KG1 (cell line): ENCODE measurements around the gene SOAT2.
"Not testable (repeated sequence)": the region's sequence is repeated elsewhere in the genome, so short reads cannot be mapped to it uniquely, and the experiment has no call there.

Experiments
- DNase-seq: peaks from one replicate; lab custom pipeline; 2025; lab: John Stamatoyannopoulos, UW

The SOAT2 gene

DNA sequence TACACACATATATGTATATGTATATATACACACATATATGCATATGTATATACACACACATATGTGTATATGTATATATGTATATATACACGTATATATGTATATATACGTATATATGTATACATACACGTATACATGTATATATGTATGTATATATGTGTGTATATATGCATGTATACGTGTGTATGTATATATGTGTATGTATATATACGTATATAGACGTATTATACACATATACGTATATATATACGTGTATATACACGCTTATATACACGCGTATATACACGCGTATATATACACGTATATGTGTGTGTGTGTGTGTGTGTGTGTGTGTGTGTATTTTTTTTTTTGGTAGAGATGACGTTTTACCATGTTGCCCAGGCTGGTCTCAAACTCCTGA, 44.4 kb downstream of the SOAT2 start:
- DNase-seq, result no peak

DNA sequence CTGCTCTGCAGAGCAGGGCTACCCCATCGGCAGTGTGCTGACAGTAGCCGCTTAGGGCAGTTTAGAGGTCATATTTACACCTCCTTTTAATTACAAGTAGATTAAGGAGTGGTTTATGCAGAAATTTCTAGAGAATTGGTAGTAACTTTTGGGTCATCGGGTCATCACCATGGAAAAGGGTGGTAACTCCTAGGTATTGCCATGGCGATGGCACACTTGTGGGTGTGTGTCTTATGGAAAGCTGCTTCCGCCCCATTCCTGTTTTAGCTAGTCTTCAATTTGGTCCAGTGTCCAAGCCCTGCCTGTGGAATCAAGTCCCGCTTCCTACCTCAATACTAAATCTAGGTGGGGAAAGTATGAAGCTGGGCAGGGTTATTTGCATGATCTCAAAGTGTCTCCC, 47.8 kb downstream of the SOAT2 start:
- no peak for DNase-seq

DNA sequence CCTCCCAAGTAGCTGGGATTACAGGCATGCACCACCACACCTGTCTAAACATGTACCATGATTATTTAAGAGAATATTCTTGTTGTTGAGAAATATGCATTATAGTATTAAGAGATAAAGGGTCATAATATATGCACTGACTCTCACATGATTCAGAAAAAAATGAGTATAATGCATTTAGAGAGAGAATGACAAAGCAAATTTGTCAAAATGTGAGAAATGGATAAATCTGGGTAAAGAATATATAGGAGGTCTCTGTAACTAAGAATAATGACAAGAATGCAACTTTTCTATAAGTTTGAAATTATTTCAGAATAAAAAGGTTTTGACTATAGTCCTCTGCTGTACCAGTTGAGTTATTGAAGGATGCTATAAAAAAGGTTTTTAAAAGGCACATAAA, 49.1 kb downstream of the SOAT2 start:
- DNase-seq, result no peak

DNA sequence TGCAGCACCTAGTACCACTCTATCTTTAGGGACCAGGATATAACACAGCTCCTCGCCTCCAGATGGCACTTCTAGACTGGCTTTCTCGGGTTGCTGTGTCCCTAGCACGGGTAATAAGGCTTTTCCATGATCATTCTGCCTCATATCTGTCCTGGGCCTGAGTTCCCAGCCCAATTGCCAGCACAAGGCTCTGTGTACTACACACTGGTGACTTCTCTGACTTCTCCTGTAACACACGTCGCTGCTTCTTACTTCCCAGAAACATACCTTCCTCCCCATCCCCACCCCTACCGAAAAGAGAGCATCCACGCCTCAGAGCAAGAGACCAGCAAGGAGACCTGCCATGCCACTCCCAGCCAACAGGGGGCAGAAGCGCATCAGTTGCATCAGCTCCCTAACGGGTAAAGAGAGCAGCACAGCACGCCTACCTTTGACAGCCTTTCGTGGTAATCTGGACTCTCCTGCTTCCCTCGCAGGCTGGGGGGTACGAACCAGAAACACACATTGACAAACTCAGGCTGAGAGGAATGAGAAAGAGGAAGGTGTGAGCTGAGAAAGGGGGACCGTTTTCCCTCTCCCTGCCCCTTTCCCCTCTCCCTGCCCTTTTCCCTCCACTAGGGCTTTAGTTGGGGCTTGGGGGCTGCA, 56.0 kb downstream of the SOAT2 start:
- peak; percentile 14 for DNase-seq

DNA sequence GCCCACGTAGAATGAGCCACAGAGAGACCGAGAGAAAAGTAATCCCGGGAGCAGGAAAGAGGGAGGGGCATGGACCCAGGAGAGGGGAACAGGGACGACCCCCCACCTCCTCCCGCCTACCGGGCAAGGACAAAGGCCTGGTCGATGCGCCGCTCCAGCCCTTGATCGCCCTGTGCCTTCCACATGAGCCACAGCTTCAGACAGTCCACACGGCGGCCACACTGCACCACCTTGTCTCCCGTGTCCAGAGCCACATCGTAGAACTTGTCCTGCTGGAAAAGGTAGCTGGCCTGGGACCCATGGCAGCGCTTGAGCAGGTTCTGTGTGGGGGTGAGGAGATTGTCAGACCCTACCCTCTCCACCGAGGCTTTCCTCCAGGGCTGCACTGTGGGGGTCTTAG, 56.7 kb downstream of the SOAT2 start:
- no peak for DNase-seq

DNA sequence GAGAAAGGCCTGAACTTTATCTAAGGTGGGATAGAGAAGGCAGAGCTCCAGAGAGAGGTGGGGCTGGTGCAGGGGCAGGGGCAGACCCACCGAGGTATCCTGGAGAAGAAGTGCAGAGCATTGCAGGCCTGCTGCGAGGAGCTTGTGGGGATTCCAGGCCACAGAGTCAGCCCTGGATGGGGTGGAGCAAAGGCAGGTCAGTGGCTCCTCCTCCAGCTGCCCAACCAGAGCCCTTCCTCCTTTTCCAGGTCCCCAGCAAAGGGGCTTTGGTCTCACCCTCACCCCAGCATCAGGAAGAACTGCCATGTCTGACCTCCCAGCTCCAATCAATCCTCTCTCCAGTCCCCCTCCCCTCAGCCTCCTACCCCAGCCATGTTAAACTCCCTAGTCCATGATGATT, 57.4 kb downstream of the SOAT2 start:
- no peak for DNase-seq

DNA sequence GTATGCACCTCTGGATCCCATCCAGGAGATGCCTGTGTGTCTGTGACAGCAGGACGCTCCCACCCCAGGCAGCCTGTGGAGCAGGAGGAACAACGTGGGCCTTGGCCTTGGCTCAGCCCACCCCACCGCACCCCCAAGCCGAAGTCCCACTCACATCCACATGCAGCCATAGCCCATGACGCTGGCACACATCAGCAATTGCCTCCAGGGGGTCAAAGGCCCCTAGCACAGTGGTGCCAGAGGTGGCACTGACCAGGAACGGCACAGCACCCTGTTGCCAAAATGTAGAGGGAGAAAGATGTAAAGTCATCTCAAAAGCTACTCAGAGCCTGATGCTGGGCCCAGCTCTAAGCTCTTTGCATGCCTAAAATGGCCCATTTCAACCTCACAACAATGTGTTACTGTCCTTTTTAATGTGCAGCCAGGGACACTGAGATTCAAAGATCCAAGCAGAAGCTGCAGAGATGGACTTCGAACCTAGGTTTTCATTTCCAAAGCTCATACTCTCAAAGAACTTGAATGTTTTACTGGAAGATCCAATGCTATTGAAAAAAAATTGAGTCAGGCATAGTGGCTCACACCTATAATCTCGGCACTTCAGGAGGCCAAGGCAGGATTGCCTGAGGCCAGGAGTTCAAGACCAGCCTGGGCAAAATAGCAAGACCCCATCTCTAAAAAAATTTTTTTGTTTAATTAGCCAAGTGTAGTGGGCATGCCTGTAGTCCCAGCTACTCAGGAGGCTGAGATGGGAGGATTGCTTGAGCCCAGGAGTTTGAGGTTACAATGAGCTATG, 58.0 kb downstream of the SOAT2 start:
- no peak for DNase-seq

DNA sequence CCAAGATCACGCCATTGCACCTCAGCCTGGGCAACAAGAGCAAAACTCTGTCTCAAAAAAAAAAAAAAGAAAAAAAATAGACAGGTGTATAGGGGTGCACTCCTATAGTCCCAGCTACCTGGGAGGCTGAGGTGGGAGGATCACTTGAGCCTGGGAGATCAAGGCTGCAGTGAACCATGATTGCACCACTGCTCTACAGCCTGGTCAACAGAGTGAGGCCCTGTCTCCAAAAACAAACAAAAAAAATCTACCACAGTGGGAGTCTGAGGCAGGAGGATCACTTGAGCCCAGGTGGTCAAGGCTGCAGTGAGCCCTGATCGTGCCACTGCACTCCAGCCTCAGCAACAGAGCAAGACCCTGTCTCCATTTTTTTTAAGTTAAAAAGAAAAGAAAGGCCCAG, 59.7 kb downstream of the SOAT2 start:
- DNase-seq, result not testable (repeated sequence)

DNA sequence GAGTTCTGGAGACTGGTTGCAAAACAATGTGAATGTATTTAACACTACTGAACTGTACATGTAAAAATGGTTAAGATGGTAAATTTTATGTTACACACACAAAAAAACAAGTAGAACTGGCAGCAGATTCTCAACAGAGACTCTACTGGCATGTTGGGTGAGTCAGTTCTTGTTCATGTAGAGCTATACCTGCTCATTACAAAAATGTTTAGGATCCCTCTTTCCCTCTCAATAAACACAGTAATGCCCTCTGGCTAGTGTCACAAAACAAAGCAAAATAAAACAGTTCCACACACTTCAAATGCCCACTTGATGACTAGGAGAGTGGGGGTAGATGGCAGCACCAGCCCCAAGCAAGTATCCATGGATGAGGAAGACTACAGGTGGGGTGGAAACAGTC, 63.6 kb downstream of the SOAT2 start:
- no peak for DNase-seq

DNA sequence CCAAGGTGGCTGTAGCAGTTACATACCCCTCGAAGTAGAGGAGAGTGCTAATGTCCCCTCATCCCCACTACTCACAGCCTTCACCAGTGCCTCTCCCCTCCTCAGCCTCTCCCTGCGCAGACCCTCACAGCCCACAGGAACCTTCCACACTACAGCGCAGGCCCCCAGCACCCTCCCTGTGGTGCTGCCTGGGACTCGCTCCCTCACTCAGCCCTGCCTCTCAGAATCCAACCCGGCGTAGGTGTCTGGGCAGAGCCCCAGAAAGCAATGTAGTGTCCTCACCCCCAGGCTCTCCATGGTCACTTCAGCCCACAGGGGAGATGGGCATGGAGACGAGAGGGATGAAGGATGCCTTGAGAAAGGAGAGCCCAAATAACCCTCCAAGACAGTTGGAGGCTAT, 66.4 kb downstream of the SOAT2 start:
- no peak for DNase-seq

DNA sequence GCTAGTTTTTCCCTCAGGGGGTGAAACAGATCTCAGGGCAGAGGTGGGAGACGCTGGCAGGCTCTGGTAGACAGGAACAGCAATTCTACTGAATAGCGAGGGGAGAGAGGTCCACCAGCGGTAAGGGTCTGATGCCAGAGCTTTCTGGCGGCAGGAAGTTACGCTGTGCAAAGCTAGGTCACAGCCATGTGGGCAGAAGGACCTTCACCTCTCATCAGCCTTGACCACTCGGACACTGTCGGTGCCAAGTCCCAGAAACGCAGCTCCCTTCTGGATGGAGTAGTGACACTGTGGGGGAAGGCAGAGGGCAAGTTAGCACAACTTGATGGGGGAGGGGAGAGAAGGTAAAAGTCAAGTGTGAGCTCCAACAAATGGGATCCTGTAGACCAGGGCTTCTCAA, 66.9 kb downstream of the SOAT2 start:
- DNase-seq, result no peak

DNA sequence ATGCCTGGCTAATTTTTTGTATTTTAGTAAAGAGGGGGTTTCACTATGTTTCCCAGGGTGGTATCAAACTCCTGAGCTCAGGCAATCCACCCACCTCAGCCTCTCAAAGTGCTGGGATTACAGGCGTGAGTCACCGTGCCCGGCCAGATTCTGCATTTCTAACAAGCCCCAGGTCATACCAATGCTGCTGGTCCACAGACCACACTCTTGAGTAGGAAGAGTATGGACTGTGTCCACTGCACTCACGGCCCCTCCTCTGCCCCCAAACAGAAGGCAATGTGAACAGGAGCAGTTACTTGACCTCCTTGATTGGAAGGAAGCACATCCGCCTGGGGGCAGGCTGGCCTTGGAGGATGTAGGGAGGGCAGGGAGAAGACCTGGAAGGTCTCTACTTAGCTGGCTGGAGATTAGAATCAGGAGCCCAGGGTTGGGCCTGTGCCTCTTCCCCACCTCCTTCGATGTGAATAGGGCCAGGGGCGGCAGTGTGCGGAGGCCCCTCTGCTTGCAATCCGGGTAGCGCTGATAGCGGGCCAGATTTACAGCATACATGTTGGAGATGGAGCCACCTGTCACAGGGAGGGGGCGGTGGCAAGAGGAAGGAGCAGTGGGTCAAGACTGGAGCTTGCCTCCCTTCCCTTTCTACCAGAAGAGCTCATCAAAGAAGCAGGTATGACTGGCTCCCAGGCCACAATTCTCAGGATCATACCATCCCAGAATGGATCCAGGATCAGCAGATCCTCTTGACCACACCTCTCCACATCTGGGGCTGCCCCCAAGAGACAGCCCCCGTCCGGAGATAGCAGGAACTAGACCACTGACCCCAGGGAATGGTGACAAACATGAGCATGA, 67.8 kb downstream of the SOAT2 start:
- no peak for DNase-seq

DNA sequence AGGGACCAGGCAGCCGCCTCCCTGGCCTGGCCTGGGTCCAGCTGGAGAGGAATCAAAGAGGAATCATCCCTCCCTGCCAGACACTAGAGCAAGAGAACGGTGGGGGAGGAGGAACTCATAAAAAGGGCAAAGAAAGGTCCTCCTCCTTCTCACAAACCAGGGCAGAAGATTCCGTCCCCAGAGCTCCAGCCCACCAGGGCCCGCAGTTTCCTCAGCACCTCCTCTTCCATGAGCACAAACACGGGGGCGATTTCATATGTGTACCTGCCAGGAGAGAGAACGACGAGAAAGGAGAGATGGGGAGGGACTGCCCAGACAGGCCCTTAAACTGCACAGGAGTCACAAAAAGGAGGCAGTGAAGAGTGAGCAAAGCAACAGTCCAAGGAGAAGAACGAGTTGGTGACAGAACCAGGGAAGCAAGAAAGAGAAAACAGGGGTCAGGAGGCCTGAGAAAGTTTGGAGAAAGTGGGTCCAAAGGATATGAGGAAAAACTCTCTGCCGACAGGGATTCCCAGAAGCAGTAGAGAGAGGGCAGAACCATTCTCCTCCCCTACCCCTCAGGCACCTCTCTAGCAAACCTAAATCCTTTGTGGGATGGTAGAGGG, 68.5 kb downstream of the SOAT2 start:
- no peak for DNase-seq

DNA sequence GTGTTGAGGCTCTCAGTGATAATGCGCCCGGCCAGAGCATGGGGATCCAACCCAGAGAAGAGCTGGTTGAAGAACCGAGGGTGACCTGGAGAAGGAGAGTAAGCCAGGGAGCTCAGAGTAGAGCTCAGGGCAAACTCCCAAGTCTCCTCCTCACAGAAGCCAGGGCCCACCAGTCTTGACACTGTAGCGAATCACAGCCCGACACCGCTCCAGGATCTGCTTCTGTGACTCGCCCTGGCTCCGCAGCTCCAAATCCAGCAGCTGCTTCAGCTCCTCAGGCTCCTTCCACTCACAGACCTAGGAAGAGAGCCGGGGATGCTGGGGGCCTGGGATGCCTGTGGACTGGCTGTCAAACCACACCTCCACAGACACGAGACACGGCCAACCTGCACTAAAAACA, 69.1 kb downstream of the SOAT2 start:
- no peak for DNase-seq

DNA sequence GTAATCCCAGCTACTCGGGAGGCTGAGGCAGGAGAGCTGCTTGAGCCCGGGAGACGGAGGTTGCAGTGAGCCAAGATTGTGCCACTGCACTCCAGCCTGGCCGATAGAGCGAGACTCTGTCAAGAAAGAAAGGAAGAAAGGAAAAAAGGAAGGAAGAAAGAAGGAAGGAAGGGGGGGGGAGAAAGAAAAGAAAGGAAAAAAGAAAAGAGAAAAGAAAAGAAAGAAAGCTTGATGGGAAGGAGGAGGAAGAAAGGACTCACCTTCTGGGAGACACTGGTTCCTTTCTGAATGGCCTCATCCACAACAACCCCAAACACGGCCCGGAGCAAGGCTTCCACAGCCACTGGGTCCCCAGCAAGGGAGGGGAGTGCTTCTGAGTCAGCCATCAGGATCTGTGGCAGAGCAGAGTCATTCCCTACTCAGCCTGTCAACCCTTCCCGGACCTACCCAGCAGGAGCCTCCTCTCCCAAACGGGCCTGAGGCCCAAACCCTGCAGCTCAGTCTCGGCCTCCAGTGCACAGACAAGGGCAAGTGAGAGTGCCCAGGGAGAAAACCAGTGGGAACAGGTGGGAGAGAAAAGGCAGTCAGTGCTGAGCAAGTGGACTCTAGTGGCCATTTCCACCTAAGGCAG, 69.9 kb downstream of the SOAT2 start:
- DNase-seq, result no peak
